WI38 (cell line): ENCODE results near the gene BEAN1.

Experiments used
- H3K4me3 ChIP-seq: 2 replicates; pipeline ENCODE4 v1.5.1; 2011; ENCODE audit warnings: low read depth, mild to moderate bottlenecking, control low read depth, low read length
- TF ChIP-seq, protein P1 (sequence below): IDR thresholded peaks from 2 replicates; pipeline ENCODE4 v1.5.1; 2012; ENCODE audit warnings: low read depth, mild to moderate bottlenecking, control low read depth, low read length

The BEAN1 gene

DNA sequence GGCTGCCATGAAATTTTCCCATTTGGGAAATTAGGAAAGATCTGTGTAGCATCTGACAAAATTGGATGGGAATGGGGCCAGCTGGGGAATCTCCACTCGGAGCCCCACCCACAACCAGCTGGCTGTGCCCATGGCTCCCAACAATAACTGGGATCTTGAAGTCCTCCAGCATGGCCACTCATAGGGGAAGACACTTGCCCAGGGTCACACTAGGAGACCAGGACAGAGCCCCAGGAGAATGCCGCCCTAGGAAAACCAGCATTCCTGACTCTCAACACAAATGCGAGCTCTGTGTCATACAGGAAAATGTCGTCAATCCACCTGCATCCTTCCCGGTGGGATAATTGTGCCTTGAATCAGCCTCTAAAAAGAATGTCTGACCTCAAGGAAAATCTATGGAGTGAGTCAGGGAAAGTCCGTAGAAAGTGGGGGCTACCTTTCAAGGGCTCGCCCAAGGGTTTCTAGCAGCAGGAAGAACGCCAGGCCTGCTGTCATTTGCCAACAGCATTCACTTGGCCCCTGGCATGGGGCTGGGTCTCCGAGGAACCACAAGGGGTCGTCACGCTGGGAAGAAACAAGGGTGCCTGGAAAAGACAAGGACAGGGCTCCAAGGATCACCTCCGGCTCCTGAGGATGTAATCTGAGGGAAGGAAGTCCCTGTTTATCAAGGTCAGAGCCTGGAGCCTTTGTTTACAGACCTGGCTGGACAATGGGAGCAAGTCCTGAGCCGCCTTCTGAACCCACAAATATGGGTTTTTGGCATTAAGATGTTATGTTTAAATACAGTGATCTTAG is 44.7 kb upstream of the BEAN1 start:
- TF ChIP-seq, protein P1, sequence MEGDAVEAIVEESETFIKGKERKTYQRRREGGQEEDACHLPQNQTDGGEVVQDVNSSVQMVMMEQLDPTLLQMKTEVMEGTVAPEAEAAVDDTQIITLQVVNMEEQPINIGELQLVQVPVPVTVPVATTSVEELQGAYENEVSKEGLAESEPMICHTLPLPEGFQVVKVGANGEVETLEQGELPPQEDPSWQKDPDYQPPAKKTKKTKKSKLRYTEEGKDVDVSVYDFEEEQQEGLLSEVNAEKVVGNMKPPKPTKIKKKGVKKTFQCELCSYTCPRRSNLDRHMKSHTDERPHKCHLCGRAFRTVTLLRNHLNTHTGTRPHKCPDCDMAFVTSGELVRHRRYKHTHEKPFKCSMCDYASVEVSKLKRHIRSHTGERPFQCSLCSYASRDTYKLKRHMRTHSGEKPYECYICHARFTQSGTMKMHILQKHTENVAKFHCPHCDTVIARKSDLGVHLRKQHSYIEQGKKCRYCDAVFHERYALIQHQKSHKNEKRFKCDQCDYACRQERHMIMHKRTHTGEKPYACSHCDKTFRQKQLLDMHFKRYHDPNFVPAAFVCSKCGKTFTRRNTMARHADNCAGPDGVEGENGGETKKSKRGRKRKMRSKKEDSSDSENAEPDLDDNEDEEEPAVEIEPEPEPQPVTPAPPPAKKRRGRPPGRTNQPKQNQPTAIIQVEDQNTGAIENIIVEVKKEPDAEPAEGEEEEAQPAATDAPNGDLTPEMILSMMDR: no peak
- H3K4me3 ChIP-seq: no peak overlapping the region

DNA sequence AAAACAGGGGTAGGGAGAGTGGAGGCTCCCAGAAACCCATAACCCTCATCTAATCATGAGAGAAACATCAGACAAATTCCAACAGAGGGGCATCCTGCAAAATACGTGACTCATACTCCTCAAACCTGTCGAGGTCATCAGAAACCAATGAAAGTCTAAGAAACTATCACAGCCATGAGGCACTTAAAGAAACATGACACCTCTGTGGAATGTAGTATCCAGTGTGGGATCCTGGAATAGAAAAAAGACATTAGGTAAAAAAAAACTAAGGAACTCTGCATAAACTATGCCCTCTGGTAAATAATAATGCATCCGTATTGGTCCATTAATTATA is 44.2 kb upstream of the BEAN1 start:
- TF ChIP-seq, protein P1: no peak
- H3K4me3 ChIP-seq: no peak overlapping the region

DNA sequence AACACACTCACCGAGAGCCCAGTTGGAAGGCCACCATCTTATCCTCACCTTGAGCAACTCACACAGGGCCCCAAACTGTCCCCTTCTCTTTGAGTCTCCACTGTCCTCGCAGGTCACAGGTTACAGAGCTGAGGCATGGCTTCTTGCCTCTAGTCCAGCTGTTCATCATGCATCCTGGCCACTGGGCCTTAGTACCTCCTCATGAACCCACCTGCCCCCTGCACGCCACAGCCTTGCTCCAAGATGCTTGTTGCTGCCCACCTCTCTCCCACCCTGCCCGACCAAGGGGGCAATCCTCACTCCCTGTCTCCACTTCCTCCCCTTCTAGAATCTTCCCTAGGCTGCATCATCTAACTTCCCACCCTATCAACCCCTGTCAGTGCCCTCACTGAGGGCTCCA is 43.5 kb upstream of the BEAN1 start:
- TF ChIP-seq, protein P1: no peak
- no peak overlapping the region for H3K4me3 ChIP-seq

DNA sequence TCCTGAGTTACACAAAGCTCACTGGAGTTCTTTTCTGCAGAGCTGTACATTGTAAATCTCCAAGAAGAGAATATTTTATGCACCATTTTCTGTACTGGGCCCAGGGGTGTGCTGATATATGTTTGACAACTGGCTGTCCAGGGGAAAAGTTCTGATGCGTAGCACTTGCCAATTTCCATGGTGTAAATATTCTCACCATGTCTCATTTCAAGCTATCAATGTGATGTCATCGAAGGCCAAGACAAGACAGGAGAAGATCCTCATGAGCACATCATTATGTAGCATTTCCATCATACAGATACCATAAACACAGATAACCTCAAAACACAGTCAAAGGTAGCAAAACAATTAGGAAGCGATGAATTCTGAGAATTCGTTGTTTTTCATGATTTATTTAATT is 41.7 kb upstream of the BEAN1 start:
- TF ChIP-seq, protein P1: no peak

DNA sequence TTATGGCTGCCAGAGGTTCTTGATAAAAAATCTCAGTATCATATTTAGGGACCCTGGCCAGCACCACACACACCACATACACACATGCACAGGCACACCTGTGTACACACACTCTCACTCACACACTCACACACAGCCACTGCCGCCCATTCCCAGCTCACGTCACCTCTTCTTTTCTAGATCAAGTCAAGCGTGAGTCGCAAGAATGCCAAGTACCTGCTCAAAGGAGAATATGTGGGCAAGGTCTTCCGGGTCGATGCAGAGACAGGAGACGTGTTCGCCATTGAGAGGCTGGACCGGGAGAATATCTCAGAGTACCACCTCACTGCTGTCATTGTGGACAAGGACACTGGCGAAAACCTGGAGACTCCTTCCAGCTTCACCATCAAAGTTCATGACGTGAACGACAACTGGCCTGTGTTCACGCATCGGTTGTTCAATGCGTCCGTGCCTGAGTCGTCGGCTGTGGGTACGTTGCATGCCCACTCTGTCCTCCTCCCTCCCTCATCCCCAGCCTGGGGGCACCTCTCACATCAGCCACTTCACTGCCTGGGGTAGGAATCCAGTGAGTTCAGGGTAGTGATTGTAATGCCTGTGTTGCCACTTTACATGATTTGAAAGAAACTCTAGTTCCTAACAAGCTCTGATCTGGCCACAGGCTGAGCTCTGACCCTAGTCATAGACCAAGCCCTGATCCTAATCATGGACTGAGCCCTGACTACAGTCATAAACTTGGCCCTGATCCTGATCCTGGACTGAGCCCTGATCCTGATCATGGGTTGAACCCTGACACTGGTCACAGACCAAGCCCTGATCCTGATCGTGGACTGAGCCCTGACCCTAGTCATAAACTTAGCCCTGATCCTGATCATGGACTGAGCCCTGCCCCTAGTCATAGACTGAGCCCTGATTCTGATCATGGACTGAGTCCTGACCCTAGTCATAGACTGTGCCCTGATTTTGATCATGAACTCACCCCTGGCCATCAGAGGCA is 40.2 kb upstream of the BEAN1 start:
- TF ChIP-seq, protein P1: no peak
- H3K4me3 ChIP-seq: no peak overlapping the region

More for the DNA sequence above, 41.7 kb upstream of the BEAN1 start:
- H3K4me3 ChIP-seq: no peak overlapping the region

DNA sequence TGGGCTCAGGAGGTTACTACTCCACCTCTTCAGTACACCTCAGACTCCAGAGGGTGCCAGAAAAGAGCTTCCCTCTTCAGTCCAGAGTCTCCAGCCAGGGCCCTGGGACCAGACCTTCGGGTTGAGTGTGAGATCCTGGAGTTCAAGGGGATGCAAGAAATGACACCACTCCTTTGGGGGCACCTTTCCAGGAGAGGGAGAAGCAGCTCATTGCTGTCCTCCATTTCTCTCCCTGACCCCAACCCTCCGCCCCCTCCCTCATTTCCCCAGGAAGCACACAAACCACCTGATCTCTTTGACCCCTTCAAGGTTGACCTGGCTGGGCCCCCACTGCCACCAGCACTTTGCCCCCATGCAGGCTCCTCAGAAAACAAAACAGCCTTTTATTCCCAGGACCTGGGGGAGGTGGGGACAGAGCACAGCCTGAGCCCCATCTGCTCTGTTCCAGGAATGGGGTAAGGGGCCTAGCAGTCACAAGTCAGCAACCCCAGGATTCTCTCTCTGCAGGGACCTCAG is 39.2 kb upstream of the BEAN1 start:
- H3K4me3 ChIP-seq: no peak overlapping the region
- TF ChIP-seq, protein P1: no peak
